PC-3 (cell line): ENCODE measurements around the gene ARHGAP22. TPM values are rescaled to one million over a fixed set of nuclear protein-coding genes. Genes with fewer than 3 reads are reported as not detected.

Experiments used
- ATAC-seq: fragments of 200-7000 bp; cut with Tn5 transposase; 2 replicates; pipeline ENCODE4 v1.9.1; 2020; ENCODE audit warnings: mild to moderate bottlenecking, moderate library complexity
- BruUV-seq: library from RNA; stranded (reverse); fragments of 400-500 nt; replicated peaks from 2 replicates; lab custom pipeline; 2021; lab: Mats Ljungman, UMichigan
- CTCF ChIA-PET: fragments of 300-600 bp; sonication (Branson Sonifier 250); formaldehyde crosslinking; loops from one replicate; lab custom pipeline; 2022; ENCODE audit warnings: antibody characterized with exemption; lab: Charles Lee
- POLR2A ChIA-PET: fragments of 300-600 bp; sonication (Branson Sonifier 250); formaldehyde crosslinking; loops from one replicate; lab custom pipeline; 2022; ENCODE audit warnings: antibody characterized with exemption; ENCODE audit not compliant: unreplicated experiment; lab: Charles Lee
- DNase-seq: peaks from one replicate; pipeline ENCODE4 v3.0.0-alpha.2; 2015
- H2AFZ ChIP-seq: fragments of 300-600 bp; sonication (generic); 2 replicates; pipeline ENCODE4 v1.6.0; 2016; ENCODE audit warnings: antibody characterized with exemption, low read length
- H3F3A ChIP-seq: fragments of 300-600 bp; sonication (generic); one replicate; pipeline ENCODE4 v1.6.0; 2017; ENCODE audit warnings: antibody characterized with exemption, low read length, control low read depth, mild to moderate bottlenecking; ENCODE audit not compliant: unreplicated experiment
- H3K27ac ChIP-seq: fragments of 300-600 bp; sonication (generic); 2 replicates; pipeline ENCODE4 v1.5.1; 2016; ENCODE audit warnings: mild to moderate bottlenecking, low read length
- H3K27me3 ChIP-seq: fragments of 300-600 bp; sonication (generic); 2 replicates; pipeline ENCODE4 v1.6.1; 2016; ENCODE audit warnings: low read length, mixed read lengths
- H3K36me3 ChIP-seq: fragments of 300-600 bp; sonication (generic); 2 replicates; pipeline ENCODE4 v1.6.1; 2016; ENCODE audit warnings: low read depth, mixed run types, low read length, mixed read lengths
- H3K4me1 ChIP-seq: fragments of 300-600 bp; sonication (generic); 2 replicates; pipeline ENCODE4 v1.5.1; 2016; ENCODE audit warnings: low read length; ENCODE audit not compliant: insufficient read depth
- H3K4me2 ChIP-seq: fragments of 300-600 bp; sonication (generic); 2 replicates; pipeline ENCODE4 v1.6.0; 2016; ENCODE audit warnings: low read length
- H3K4me3 ChIP-seq: fragments of 300-600 bp; sonication (generic); 2 replicates; pipeline ENCODE4 v1.5.1; 2016; ENCODE audit warnings: mild to moderate bottlenecking, low read length, mixed read lengths
- H3K79me2 ChIP-seq: fragments of 300-600 bp; sonication (generic); 2 replicates; pipeline ENCODE4 v1.6.1; 2017; ENCODE audit warnings: low read length, mixed read lengths
- H3K9ac ChIP-seq: fragments of 300-600 bp; sonication (generic); 2 replicates; pipeline ENCODE4 v1.6.0; 2016; ENCODE audit warnings: mild to moderate bottlenecking, low read length
- H3K9me2 ChIP-seq: fragments of 300-600 bp; sonication (generic); replicated peaks from 2 replicates; pipeline ENCODE4 v1.6.1; 2016; ENCODE audit warnings: mixed run types, low read length, mixed read lengths
- H3K9me3 ChIP-seq: fragments of 300-600 bp; sonication (generic); 2 replicates; pipeline ENCODE4 v1.6.1; 2016; ENCODE audit warnings: low read length, mixed read lengths
- H4K20me1 ChIP-seq: fragments of 300-600 bp; sonication (generic); 2 replicates; pipeline ENCODE4 v1.6.1; 2016; ENCODE audit warnings: low read length, mixed read lengths
- CTCF ChIP-seq: fragments of 300-600 bp; sonication (generic); conservative IDR thresholded peaks from 2 replicates; pipeline ENCODE4 v1.5.1; 2017; ENCODE audit warnings: antibody characterized with exemption, low read depth, mild to moderate bottlenecking, low read length
- EZH2 ChIP-seq: fragments of 300-600 bp; sonication (generic); IDR thresholded peaks from one replicate; pipeline ENCODE4 v1.6.1; 2017; ENCODE audit warnings: antibody characterized with exemption, mild to moderate bottlenecking, low read length; ENCODE audit not compliant: unreplicated experiment
- EZH2phosphoT487 ChIP-seq: fragments of 300-600 bp; sonication (generic); IDR thresholded peaks from 2 replicates; pipeline ENCODE4 v1.6.1; 2018; ENCODE audit warnings: mild to moderate bottlenecking, antibody characterized with exemption, low read length, borderline replicate concordance
- intact Hi-C: fragments of 100-400 bp; cut with micrococcal nuclease; formaldehyde crosslinking; loops from 2 replicates; pipeline ENCODE4 v1.9.0; 2023
- total RNA-seq: library from RNA; depleted of rRNA; stranded (reverse); fragments of >200 nt; gene quantifications from 2 replicates; pipeline ENCODE4 v1.2.3, GENCODE V29; 2014

The ARHGAP22 gene
- total RNA-seq, 1 experiment from 2014 or later, result 12.2 TPM

GRCh38 chr10:48616436-48616835 is 11.6 kb upstream of the ARHGAP22 start:
- no peak for TF ChIP-seq EZH2
- TF ChIP-seq CTCF, result no peak
- TF ChIP-seq EZH2phosphoT487, result no peak
- ChIA-PET POLR2A (no interaction called here), CTCF (interaction anchor here (0.6 kb wide), 1 partner anchor 253 kb away, joined by 5 read pairs; no protein-coding TSS in a partner anchor)
- Histone ChIP-seq H3K27me3 (no peaks in the 10 kb centered on the region), H3K27ac (no peak overlapping the region), H3K4me2 (no peak overlapping the region), H3F3A (no peaks in the 10 kb centered on the region), H3K79me2 (no peaks in the 10 kb centered on the region), H3K4me3 (no peak overlapping the region), H3K9me3 (no peaks in the 10 kb centered on the region), H2AFZ (no peak overlapping the region), H3K36me3 (no peaks in the 10 kb centered on the region), H3K4me1 (no peaks in the 10 kb centered on the region; the same call in 1 of the 2 replicates), H3K9ac (no peak overlapping the region), H4K20me1 (no peaks in the 10 kb centered on the region), H3K9me2 (no peaks in the 10 kb centered on the region)
- intact Hi-C loops, result no loop called here
- DNase-seq, result no peak
- no TSS peak for BruUV-seq
- no peak for ATAC-seq

DNA sequence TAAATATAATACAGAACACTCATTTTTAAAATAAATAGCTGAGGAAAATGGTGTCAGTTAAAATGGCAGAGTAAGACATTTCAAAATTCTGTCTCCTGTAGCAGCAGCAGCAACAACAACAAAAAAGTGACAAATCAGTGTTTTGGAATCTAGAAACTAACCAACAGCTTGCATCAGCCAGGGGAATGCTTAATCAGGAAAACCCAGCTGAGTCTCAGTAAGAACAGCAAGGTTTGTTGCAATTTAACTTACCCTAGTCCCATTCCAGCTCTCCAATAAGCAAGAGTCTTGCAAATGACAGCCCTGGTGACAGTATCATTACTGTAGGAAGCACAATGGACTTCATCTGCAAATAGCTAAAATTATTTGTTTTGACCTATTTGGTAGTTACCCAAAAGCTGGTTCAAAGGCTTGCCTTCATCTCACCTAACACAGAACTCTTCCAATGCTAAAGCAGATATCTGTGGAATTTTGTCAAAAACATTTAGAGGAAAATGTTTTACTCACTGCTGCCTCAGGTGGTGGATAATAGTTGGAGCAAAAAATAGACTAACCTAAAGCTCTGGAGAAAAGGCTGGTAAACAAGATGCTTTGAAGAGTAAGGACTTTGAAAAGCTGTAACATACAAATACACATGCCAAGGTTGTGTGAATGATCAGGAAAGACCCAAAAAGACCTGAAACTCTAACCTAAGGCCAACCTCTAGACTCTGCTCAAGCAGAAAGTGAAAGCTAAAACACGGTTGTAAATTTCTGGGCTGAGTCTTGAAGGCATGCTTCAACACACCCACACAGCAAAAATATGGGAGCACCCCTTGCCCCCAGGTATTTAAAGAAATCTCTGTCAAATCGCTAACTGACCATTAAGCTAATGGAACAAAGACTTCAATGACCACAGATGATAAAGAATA is 9.9 kb upstream of the ARHGAP22 start:
- no peaks in the 10 kb centered on the region for H3K36me3 ChIP-seq
- H3K4me2 ChIP-seq, result 0 out of 2 replicates have a peak overlapping the region, but pooled peaks have one; percentile 6
- no peak overlapping the region for H3K27ac ChIP-seq
- intact Hi-C loops, result loop anchor here (2.0 kb wide), 1 partner anchor 40 kb away; no protein-coding TSS in a partner anchor
- no peak overlapping the region for H3K9ac ChIP-seq
- H3K27me3 ChIP-seq, result no peaks in the 10 kb centered on the region
- no peaks in the 10 kb centered on the region; the same call in 1 of the 2 replicates for H3K4me1 ChIP-seq
- H3F3A ChIP-seq, result no peaks in the 10 kb centered on the region
- DNase-seq, result peak; percentile 50
- ATAC-seq, result peak; percentile 68
- H2AFZ ChIP-seq, result peak overlapping the region; percentile 26; the same call in 1 of the 2 replicates
- H3K4me3 ChIP-seq, result no peak overlapping the region
- no peaks in the 10 kb centered on the region for H3K9me3 ChIP-seq
- CTCF ChIA-PET, result interaction anchor here (0.6 to 1.5 kb wide), 5 partner anchors 10 to 924 kb away, joined by 3 to 10 read pairs (median 5); partner anchors contain the start of gene ARHGAP22
- POLR2A ChIA-PET, result no interaction called here
- no TSS peak for BruUV-seq
- no peak for TF ChIP-seq EZH2
- peak; percentile 75 for TF ChIP-seq CTCF
- no peak for TF ChIP-seq EZH2phosphoT487
- H3K9me2 ChIP-seq, result no peaks in the 10 kb centered on the region
- H3K79me2 ChIP-seq, result no peaks in the 10 kb centered on the region
- no peaks in the 10 kb centered on the region for H4K20me1 ChIP-seq
